Measurements from ENCODE around the gene CXCR4. TPM values are rescaled to one million over a fixed set of nuclear protein-coding genes. Genes with fewer than 3 reads are reported as not detected.

The CXCR4 gene
- total and polyA plus RNA-seq, 10 of the 15 experiments (the other 5 are each of a cell fraction or from before 2014, with no cell fraction given), result 31.1 to 749 (median 52.7) TPM

DNA sequence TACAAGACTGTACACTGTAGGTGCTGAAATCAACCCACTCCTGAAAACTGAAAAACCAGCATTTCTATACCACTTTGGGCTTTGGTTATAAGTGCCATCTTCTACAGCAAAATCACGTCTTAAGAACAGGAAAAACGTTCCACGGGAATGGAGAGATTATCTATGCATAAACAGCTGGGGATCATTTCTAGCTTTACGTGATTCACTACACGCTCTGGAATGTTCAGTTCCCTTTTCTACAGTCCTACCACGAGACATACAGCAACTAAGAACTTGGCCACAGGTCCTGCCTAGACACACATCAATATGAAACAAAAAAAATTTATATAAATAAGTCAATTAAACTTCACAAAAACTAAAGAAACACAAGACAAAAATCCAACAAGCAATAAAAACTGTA is 3.6 kb downstream of the CXCR4 start:
- TF ChIP-seq ZNF217 (IDR thresholded peaks at IDR 0.05), result 0 out of 2 replicates have a peak, but pooled peaks have one; percentile 22
- 0 out of 2 replicates have a peak, but pooled peaks have one; percentile 15 for TF ChIP-seq BACH1 (IDR thresholded peaks at IDR 0.05; ENCODE audit: borderline replicate concordance)
- TF ChIP-seq, protein P1, sequence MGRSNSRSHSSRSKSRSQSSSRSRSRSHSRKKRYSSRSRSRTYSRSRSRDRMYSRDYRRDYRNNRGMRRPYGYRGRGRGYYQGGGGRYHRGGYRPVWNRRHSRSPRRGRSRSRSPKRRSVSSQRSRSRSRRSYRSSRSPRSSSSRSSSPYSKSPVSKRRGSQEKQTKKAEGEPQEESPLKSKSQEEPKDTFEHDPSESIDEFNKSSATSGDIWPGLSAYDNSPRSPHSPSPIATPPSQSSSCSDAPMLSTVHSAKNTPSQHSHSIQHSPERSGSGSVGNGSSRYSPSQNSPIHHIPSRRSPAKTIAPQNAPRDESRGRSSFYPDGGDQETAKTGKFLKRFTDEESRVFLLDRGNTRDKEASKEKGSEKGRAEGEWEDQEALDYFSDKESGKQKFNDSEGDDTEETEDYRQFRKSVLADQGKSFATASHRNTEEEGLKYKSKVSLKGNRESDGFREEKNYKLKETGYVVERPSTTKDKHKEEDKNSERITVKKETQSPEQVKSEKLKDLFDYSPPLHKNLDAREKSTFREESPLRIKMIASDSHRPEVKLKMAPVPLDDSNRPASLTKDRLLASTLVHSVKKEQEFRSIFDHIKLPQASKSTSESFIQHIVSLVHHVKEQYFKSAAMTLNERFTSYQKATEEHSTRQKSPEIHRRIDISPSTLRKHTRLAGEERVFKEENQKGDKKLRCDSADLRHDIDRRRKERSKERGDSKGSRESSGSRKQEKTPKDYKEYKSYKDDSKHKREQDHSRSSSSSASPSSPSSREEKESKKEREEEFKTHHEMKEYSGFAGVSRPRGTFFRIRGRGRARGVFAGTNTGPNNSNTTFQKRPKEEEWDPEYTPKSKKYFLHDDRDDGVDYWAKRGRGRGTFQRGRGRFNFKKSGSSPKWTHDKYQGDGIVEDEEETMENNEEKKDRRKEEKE (IDR thresholded peaks at IDR 0.05), result 0 out of 2 replicates have a peak, but pooled peaks have one; percentile 8
- TF ChIP-seq POLR2AphosphoS5 (IDR thresholded peaks at IDR 0.05; ENCODE audit: low read length), result no peak
- peak; percentile 63; the same call in 1 of the 2 replicates for TF ChIP-seq SPI1 (IDR thresholded peaks at IDR 0.05; ENCODE audit: borderline replicate concordance, insufficient read depth, low read depth, low read length)
- ChIA-PET POLR2A (interaction anchor here (0.8 to 1.5 kb wide), 7 partner anchors 8 to 110 kb away, joined by 3 to 10 read pairs (median 3); no protein-coding TSS in a partner anchor), CTCF (interaction anchor here (0.5 to 9.9 kb wide), 8 partner anchors 8 to 1723 kb away, joined by 3 to 103 read pairs (median 3); no protein-coding TSS in a partner anchor), SMC1A (ENCODE audit: uncharacterized antibody, unreplicated experiment) (interaction anchor here (0.5 to 10.8 kb wide), 18 partner anchors 15 to 269 kb away, joined by 3 to 400 read pairs (median 4); no protein-coding TSS in a partner anchor), RAD21 (ENCODE audit: unreplicated experiment) (interaction anchor here (0.9 to 10.4 kb wide), 10 partner anchors 9 to 267 kb away, joined by 3 to 221 read pairs (median 6); no protein-coding TSS in a partner anchor)
- DNase-seq (ENCODE audit: low read depth, low spot score) (no peak), ATAC-seq (no peak), FAIRE-seq (no peak)
- H3K36me3 ChIP-seq (ENCODE audit: control insufficient read depth in 2 of 2, insufficient read depth in 2 of 2, low read length in 1 of 2), result peaks cover 0 to 4% of the 10 kb centered on the region in 2 experiments; a peak in 2 of 4 replicates
- H3K27ac ChIP-seq (ENCODE audit: control insufficient read depth, insufficient read depth), result no peak overlapping the region
- H3K4me2 ChIP-seq (ENCODE audit: control insufficient read depth, insufficient read depth), result no peak overlapping the region
- 0 out of 2 replicates have a peak, but pooled peaks cover 2% of the 10 kb centered on the region for H3K79me2 ChIP-seq (ENCODE audit: control insufficient read depth, insufficient read depth, low read length)
- no peaks in the 10 kb centered on the region for H4K20me1 ChIP-seq (ENCODE audit: control insufficient read depth, insufficient read depth)
- in situ Hi-C loops (cut with MboI) (no loop called here), intact Hi-C loops (cut with micrococcal nuclease; ENCODE audit: unreplicated experiment) (no loop called here)
- H3K27me3 ChIP-seq (replicated peaks in 1 of 2; ENCODE audit: control insufficient read depth in 2 of 2, insufficient read depth in 2 of 2, low read length in 1 of 2), result peaks cover 0 to 6% of the 10 kb centered on the region in 2 experiments; a peak in 3 of 4 replicates
- H2AFZ ChIP-seq (ENCODE audit: control insufficient read depth, low read depth, low read length), result no peak overlapping the region
- H3K9me3 ChIP-seq (replicated peaks; ENCODE audit: control insufficient read depth, insufficient read depth, low read length), result no peaks in the 10 kb centered on the region; the same call in 2 of the 3 replicates
- H3K4me3 ChIP-seq, result no peak overlapping the region
- H3K9ac ChIP-seq (ENCODE audit: control insufficient read depth, insufficient read depth, low read length), result no peak overlapping the region
- peaks cover 2% of the 10 kb centered on the region; the same call in 1 of the 2 replicates for H3K4me1 ChIP-seq (ENCODE audit: control insufficient read depth, insufficient read depth, low read length)
- 60% methylated on average over 6 of the region's 6 CpGs for WGBS (ENCODE audit: insufficient coverage, insufficient replicate concordance, low lambda C conversion rate, missing lambda C conversion rate)
- BruUV-seq (replicated peaks), result no TSS peak

All from GM12878 (cell line).